GM18517 (cell line): ENCODE measurements around the gene NYAP2.

Experiments used
- ATAC-seq: cut with Tn5 transposase; IDR thresholded peaks from one replicate; pipeline ENCODE4 v1.9.1; 2021; ENCODE audit warnings: mild to moderate bottlenecking, moderate library complexity; ENCODE audit not compliant: unreplicated experiment

The NYAP2 gene

GRCh38 chr2:225479386-225479785 is 79.9 kb downstream of the NYAP2 start:
- no peak for ATAC-seq

GRCh38 chr2:225484751-225485150 is 85.2 kb downstream of the NYAP2 start:
- ATAC-seq, result no peak

GRCh38 chr2:225486236-225486635 is 86.7 kb downstream of the NYAP2 start:
- ATAC-seq, result no peak

- no peak for ATAC-seq
These were observed 88.4 kb downstream of the NYAP2 start for GRCh38 chr2:225487878-225488416.

GRCh38 chr2:225488743-225489142 is 89.2 kb downstream of the NYAP2 start:
- no peak for ATAC-seq

GRCh38 chr2:225493420-225494099 is 94.0 kb downstream of the NYAP2 start:
- no peak for ATAC-seq

- ATAC-seq, result no peak
These were observed 94.6 kb downstream of the NYAP2 start for GRCh38 chr2:225494100-225494459.

GRCh38 chr2:225495706-225496105 is 96.2 kb downstream of the NYAP2 start:
- no peak for ATAC-seq

- no peak for ATAC-seq
These were observed 97.1 kb downstream of the NYAP2 start for GRCh38 chr2:225496568-225496967.

- no peak for ATAC-seq
These were observed 97.7 kb downstream of the NYAP2 start for GRCh38 chr2:225497166-225497565.

GRCh38 chr2:225501022-225501421 is 101.5 kb downstream of the NYAP2 start:
- no peak for ATAC-seq

GRCh38 chr2:225502971-225503370 is 103.5 kb downstream of the NYAP2 start:
- ATAC-seq, result no peak

GRCh38 chr2:225510796-225511195 is 111.3 kb downstream of the NYAP2 start:
- no peak for ATAC-seq

GRCh38 chr2:225512469-225512868 is 113.0 kb downstream of the NYAP2 start:
- ATAC-seq, result no peak

GRCh38 chr2:225512876-225513540 is 113.5 kb downstream of the NYAP2 start:
- ATAC-seq, result no peak

GRCh38 chr2:225515033-225515432 is 115.5 kb downstream of the NYAP2 start:
- no peak for ATAC-seq

- ATAC-seq, result no peak
These were observed 127.4 kb downstream of the NYAP2 start for GRCh38 chr2:225526760-225527390.

GRCh38 chr2:225531559-225531958 is 132.0 kb downstream of the NYAP2 start:
- ATAC-seq, result no peak

GRCh38 chr2:225532096-225532495 is 132.6 kb downstream of the NYAP2 start:
- ATAC-seq, result no peak

- ATAC-seq, result no peak
These were observed 134.5 kb downstream of the NYAP2 start for GRCh38 chr2:225534037-225534436.

GRCh38 chr2:225534697-225535096 is 135.2 kb downstream of the NYAP2 start:
- ATAC-seq, result no peak

GRCh38 chr2:225536036-225536435 is 136.5 kb downstream of the NYAP2 start:
- no peak for ATAC-seq
